DOHH2 (cell line): ENCODE results near the gene AP3B1.
A peak's percentile ranks its signal among the peaks of the same experiment; 100 is the strongest.

Source experiments
- EZH2phosphoT487 ChIP-seq: fragments of 200-600 bp; sonication (generic); IDR thresholded peaks from 2 replicates; pipeline ENCODE4 v1.6.1; 2017; ENCODE audit warnings: borderline replicate concordance, mild to moderate bottlenecking, antibody characterized with exemption, low read length, moderate library complexity, mixed read lengths
- TF ChIP-seq, protein P1 (sequence below): fragments of 200-600 bp; sonication (generic); IDR thresholded peaks from one replicate; pipeline ENCODE4 v1.5.1; 2014; ENCODE audit warnings: antibody characterized with exemption, mild to moderate bottlenecking, low read depth, low read length; ENCODE audit not compliant: poor library complexity, severe bottlenecking

GRCh38 chr5:78300464-78301045, 6.1 kb upstream of the AP3B1 start:
- no peak for TF ChIP-seq EZH2phosphoT487
- TF ChIP-seq, protein P1, sequence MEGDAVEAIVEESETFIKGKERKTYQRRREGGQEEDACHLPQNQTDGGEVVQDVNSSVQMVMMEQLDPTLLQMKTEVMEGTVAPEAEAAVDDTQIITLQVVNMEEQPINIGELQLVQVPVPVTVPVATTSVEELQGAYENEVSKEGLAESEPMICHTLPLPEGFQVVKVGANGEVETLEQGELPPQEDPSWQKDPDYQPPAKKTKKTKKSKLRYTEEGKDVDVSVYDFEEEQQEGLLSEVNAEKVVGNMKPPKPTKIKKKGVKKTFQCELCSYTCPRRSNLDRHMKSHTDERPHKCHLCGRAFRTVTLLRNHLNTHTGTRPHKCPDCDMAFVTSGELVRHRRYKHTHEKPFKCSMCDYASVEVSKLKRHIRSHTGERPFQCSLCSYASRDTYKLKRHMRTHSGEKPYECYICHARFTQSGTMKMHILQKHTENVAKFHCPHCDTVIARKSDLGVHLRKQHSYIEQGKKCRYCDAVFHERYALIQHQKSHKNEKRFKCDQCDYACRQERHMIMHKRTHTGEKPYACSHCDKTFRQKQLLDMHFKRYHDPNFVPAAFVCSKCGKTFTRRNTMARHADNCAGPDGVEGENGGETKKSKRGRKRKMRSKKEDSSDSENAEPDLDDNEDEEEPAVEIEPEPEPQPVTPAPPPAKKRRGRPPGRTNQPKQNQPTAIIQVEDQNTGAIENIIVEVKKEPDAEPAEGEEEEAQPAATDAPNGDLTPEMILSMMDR, result peak; percentile 45
